NK-92 (cell line): ENCODE measurements around the gene SLC38A2.

Experiments used
- DNase-seq: peaks from one replicate; lab custom pipeline; 2025; ENCODE audit not compliant: unreplicated experiment; lab: John Stamatoyannopoulos, UW

SLC38A2 gene

GRCh38 chr12:46395388-46395787 is 22.8 kb upstream of the SLC38A2 start:
- DNase-seq: no peak

- no peak for DNase-seq
Observed at GRCh38 chr12:46391630-46392029, 19.1 kb upstream of the SLC38A2 start.

- no peak for DNase-seq
Observed at GRCh38 chr12:46390881-46391280, 18.3 kb upstream of the SLC38A2 start.

- no peak for DNase-seq
Observed at GRCh38 chr12:46390304-46390703, 17.7 kb upstream of the SLC38A2 start.

- DNase-seq: no peak
Observed at GRCh38 chr12:46389031-46389616, 16.6 kb upstream of the SLC38A2 start.

GRCh38 chr12:46388427-46389021 is 16.0 kb upstream of the SLC38A2 start:
- DNase-seq: no peak

- no peak for DNase-seq
Observed at GRCh38 chr12:46387670-46388069, 15.1 kb upstream of the SLC38A2 start.

- DNase-seq: no peak
Observed at GRCh38 chr12:46386877-46387629, 14.5 kb upstream of the SLC38A2 start.

- no peak for DNase-seq
Observed at GRCh38 chr12:46386360-46386867, 13.8 kb upstream of the SLC38A2 start.

GRCh38 chr12:46385438-46385837 is 12.9 kb upstream of the SLC38A2 start:
- DNase-seq: no peak

- DNase-seq: no peak
Observed at GRCh38 chr12:46384451-46385309, 12.1 kb upstream of the SLC38A2 start.

GRCh38 chr12:46383654-46384450 is 11.3 kb upstream of the SLC38A2 start:
- no peak for DNase-seq

GRCh38 chr12:46382964-46383653 is 10.5 kb upstream of the SLC38A2 start:
- peak; percentile 29 for DNase-seq

- DNase-seq: no peak
Observed at GRCh38 chr12:46382408-46382963, 9.9 kb upstream of the SLC38A2 start.

GRCh38 chr12:46380881-46381280 is 8.3 kb upstream of the SLC38A2 start:
- DNase-seq: no peak

GRCh38 chr12:46380022-46380796 is 7.6 kb upstream of the SLC38A2 start:
- DNase-seq: no peak

GRCh38 chr12:46379352-46379751 is 6.8 kb upstream of the SLC38A2 start:
- DNase-seq: no peak

GRCh38 chr12:46378530-46378929 is 6.0 kb upstream of the SLC38A2 start:
- no peak for DNase-seq

GRCh38 chr12:46377678-46378077 is 5.1 kb upstream of the SLC38A2 start:
- DNase-seq: no peak
